ENCODE data around the gene PDZK1.
"Not testable (repeated sequence)": the region's sequence is repeated elsewhere in the genome, so short reads cannot be mapped to it uniquely, and the experiment has no call there.

PDZK1 gene

GRCh38 chr1:145719230-145720079, 12.3 kb upstream of the PDZK1 start, which contains the start of gene CD160:
Gene CD160 (plus strand): TSS chr1:145719499. CDS start chr1:145728328, 8,829 bp downstream.
- no peak for DNase-seq (ENCODE audit: low read depth, low spot score)
- no peak within 1 kb of the TSS for H3K4me3 ChIP-seq (ENCODE audit: low read depth, low read length)
- in situ Hi-C loops (cut with HindIII; ENCODE audit: low sequenced_read_pairs) = no loop called here
- TF ChIP-seq, protein P1, sequence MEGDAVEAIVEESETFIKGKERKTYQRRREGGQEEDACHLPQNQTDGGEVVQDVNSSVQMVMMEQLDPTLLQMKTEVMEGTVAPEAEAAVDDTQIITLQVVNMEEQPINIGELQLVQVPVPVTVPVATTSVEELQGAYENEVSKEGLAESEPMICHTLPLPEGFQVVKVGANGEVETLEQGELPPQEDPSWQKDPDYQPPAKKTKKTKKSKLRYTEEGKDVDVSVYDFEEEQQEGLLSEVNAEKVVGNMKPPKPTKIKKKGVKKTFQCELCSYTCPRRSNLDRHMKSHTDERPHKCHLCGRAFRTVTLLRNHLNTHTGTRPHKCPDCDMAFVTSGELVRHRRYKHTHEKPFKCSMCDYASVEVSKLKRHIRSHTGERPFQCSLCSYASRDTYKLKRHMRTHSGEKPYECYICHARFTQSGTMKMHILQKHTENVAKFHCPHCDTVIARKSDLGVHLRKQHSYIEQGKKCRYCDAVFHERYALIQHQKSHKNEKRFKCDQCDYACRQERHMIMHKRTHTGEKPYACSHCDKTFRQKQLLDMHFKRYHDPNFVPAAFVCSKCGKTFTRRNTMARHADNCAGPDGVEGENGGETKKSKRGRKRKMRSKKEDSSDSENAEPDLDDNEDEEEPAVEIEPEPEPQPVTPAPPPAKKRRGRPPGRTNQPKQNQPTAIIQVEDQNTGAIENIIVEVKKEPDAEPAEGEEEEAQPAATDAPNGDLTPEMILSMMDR (IDR thresholded peaks at IDR 0.05; ENCODE audit: low read depth, low read length) = no peak

GRCh38 chr1:145718465-145718864, 11.3 kb upstream of the PDZK1 start:
- DNase-seq (ENCODE audit: low read depth, low spot score); H3K4me3 ChIP-seq (ENCODE audit: low read depth, low read length); in situ Hi-C loops (cut with HindIII; ENCODE audit: low sequenced_read_pairs): not testable (repeated sequence)

- in situ Hi-C loops (cut with HindIII; ENCODE audit: low sequenced_read_pairs) = no loop called here
- no peak overlapping the region for H3K4me3 ChIP-seq (ENCODE audit: low read depth, low read length)
- TF ChIP-seq, protein P1 (IDR thresholded peaks at IDR 0.05; ENCODE audit: low read depth, low read length) = no peak
- no peak for DNase-seq (ENCODE audit: low read depth, low spot score)
Observed at GRCh38 chr1:145717833-145718232, 10.7 kb upstream of the PDZK1 start.

DNA sequence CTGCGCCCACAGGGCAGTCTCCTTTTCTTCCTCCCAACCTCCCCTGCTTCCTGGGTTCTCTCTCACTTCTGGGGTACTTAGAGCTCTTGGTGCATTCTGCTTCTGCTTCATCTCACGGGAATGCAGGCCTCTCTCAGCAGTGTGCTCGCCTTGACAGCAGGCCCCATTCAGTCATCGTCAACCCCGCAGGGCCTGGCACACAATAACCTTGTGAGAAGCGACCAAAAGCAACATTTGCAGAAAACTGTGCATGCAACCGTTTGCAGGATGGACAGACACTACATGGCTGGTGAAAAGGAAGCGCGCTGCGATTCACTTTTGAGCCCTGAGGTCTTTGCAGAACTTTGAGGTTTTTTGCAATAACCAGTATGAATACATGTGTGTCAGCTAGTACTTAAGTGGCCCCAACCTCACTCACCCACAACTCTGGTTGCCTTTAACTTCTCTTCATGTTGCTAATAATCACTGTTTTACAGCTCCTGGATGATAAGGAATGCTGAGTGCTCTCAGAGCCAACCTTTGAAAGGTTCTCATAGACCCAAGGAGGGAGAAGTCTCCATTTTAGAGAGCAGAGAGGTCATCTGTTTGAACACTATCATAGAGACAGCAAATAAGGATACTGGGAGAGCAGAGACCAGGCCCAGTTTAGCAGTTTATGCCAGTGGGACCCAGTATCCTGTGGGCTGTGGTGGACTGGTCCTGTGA, 9.6 kb upstream of the PDZK1 start:
- DNase-seq (ENCODE audit: low read depth, low spot score) = peak; percentile 24
- no peak overlapping the region for H3K4me3 ChIP-seq (ENCODE audit: low read depth, low read length)
- TF ChIP-seq, protein P1 (IDR thresholded peaks at IDR 0.05; ENCODE audit: low read depth, low read length) = no peak
- in situ Hi-C loops (cut with HindIII; ENCODE audit: low sequenced_read_pairs) = no loop called here

DNA sequence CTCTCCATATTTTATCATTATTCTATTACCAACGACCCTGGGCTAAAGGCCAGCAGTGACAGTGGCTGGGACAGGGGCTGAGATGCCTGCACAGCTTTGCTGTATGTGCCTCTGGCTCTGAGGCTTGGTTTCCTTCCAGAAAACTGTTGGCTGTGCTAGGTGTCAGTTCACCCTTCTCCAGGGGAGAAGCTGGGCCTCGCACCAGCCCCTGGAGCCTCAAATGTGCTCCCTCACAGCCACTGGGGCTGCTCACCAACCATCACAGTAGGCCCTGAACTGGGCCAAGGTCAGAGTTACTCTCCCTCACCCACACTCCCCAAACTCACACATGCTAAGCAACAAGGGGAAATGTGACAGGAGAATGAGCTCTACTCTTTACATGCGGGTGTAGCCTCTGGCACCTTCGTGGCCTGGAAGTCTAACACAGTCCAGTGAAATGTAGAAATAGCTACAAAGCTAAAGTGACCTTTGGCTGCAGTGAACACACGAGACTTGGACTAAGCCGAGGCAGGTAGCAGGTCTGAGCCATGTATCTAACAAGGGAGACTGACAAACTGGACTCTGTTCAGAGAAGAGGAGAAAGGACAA, 7.5 kb upstream of the PDZK1 start:
- in situ Hi-C loops (cut with HindIII; ENCODE audit: low sequenced_read_pairs) = no loop called here
- DNase-seq (ENCODE audit: low read depth, low spot score) = no peak
- no peak overlapping the region for H3K4me3 ChIP-seq (ENCODE audit: low read depth, low read length)
- TF ChIP-seq, protein P1 (IDR thresholded peaks at IDR 0.05; ENCODE audit: low read depth, low read length) = no peak

DNA sequence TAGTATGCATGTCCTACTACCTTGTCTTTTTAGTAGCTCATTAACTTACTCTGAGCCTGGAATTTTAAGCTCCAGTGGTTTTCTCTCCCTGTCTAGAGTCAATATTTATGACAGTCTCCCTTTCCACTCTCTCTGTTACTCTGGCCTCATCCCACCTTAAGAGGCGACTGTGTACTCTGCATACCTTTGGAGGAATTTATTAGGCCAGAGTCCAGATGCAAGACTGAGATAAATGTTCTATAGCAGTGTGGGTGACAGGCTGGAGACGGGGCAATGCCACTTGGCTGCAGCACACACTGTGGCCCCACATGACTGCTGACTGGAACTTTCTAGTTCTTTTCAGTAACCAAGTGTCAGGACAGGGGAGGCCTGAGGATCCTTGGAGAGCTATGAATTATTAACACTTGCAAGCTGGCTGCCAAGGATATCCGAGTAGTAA, 4.1 kb upstream of the PDZK1 start:
- TF ChIP-seq, protein P1 (IDR thresholded peaks at IDR 0.05; ENCODE audit: low read depth, low read length) = no peak
- no peak overlapping the region for H3K4me3 ChIP-seq (ENCODE audit: low read depth, low read length)
- in situ Hi-C loops (cut with HindIII; ENCODE audit: low sequenced_read_pairs) = no loop called here
- no peak for DNase-seq (ENCODE audit: low read depth, low spot score)
